Smooth muscle cell of the brain vasculature (primary cell): Measurements from ENCODE around the gene SHC3.

Experiments used
- DNase-seq: peaks from one replicate; pipeline ENCODE4 v3.0.0-alpha.2; 2012; ENCODE audit warnings: low read depth, low spot score

Gene SHC3

DNA sequence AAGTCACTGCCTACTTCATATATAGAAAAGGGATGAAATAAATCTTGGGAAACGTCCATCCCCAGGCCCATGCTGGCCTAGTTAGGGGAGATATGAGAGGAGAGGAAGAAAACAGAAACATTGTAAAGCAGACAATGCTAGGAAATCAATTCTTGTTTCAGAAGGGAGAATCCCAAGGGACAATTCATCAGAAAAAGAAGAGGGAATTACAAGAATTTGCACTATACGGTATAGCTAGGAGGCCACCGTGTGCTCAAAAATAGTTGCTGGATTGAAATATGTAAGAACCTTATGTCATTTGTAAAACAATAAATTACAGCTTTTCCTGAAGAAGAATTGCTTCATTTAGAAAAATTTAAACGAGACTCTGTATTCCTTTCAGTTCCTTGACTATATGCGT is 8.3 kb upstream of the SHC3 start:
- no peak for DNase-seq

GRCh38 chr9:89185980-89186379 is 7.4 kb upstream of the SHC3 start:
- DNase-seq, result no peak

DNA sequence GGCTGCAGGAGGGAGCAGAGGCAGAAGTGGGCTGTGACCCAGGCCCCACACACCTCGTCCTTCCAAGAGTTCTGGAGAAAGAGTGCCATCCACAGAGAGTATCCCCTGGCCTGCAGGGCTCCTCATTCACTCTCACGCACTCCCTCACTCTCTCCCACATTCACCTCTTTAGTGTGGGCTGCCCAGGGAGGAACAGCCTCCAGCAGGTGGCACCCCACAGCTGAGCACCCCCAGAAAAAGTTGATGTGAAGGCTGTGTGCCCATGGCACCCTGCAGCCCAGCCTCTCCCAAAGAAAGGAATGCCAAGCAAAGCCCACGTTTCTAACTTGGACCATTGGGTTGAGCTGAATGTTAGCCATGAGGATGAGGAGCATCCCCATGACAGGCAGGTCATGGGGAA is 4.5 kb upstream of the SHC3 start:
- no peak for DNase-seq

GRCh38 chr9:89182369-89182768 is 3.8 kb upstream of the SHC3 start:
- DNase-seq, result no peak

DNA sequence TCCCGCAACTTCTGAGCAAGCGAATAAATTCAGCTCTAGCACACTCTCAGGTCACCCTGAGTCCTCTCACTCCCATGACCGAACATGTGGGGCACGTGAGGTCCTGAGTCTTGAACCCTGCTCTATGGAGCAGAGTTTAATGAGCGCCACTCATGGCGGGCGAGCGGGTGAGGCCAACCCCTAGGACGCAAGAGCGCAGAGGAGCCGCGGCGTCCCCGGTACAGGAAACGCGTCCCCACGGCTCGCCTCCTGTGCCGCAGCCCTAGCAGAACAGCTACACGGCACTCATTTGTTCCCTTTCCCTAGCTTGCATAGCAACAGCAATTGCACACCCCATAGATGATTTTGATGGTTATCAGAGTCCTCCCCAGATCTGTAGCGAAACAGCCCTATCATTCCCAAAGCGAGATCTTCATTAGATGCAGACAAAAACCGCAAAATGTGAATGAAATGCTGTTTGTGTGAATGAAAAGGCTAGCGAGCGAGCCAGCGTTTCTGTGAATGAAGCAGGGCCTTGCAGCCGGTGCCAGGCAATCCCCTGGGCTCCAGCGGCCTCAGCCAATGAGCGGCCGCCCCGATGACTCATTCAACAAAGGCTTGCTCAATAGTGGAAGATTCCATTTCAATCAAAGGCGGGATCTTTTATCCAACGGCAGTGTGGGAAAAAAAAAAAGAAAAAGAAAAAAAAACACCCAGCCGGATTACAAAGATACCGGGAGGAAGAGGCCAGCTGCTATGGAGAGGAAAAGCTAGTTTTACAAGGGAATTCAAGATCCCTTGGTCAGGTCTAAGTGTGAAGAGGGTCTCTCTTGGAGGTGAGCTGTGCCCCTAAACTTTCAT is 1.5 kb upstream of the SHC3 start:
- peak; percentile 88 for DNase-seq

- no peak for DNase-seq
These were observed 899 bp upstream of the SHC3 start for GRCh38 chr9:89179540-89179894.

DNA sequence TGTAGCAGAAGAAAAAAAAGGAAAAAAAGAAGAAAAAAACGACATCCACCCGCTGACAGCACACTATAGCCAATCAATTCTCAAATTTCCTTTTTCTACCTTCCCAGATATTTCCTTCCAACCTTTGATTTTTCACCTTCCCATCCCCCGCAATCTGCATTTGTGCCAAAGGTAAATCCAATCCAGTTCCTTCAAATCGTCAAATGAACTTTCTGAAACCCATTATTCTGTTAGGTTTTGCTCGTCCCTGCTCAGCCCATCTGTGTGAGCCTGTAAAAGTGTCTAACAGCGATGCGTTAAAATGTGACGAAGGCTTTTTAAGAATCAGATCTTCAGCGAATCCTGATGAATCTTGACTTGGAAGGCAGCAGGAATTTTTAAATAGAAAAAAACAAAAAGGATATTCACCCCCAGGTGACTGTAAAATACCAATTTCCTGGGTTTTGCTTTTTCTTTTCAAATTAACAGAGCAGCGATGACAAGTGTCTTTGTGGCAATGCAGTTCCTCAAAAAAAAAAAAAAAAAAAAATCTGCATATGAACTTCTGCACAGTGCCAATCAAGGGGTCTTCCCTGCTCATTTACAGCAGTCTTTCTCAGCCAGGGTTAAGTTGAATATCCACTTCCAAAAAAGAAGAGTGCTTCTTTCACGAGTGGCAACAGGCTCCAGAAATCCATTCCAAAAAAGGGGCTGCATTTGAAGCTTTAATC is 367 bp upstream of the SHC3 start:
- no peak for DNase-seq

- no peak for DNase-seq
These were observed 1.3 kb downstream of the SHC3 start for GRCh38 chr9:89177012-89177943.

DNA sequence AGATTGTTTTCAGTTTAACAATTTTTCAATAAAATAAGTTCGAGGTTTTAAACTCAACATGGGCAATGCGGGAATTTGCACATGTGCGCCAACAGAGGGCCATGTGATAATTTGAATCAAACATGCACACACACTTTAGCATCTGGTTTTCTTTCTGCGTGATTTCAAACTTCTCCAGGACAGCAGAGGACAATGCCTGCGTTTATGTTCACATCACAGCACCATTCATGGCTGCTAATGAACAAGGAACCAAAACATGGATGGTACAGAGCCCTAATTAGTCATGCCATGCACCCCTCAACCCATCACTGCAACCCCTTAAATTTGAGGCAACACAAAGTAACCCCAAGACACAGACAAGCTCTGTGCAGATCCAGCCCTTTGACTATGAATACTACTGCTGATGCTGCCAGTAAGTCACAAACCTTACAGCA is 2.8 kb downstream of the SHC3 start:
- DNase-seq, result no peak

GRCh38 chr9:89174291-89174690 is 4.3 kb downstream of the SHC3 start:
- DNase-seq, result no peak

DNA sequence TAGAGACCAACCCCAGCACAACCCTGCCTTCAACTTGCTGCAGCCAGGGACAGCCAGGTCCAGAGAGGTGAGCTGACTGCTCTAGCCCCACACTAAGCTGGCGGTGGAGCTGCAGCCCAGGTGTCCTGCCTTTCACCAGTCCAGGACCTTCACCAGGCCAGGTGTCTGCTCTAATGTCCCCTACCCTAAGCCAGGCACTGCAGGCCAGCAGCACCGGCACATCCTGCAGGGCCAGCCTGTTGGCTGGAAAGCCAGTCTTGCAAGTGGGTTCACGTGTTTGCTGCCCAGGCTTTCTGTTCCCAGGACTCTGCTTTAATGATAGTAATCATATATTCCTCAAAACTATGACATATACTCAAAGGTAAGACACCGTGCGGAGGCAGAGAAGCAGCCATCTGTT is 5.5 kb downstream of the SHC3 start:
- DNase-seq, result no peak

GRCh38 chr9:89172398-89172797 is 6.2 kb downstream of the SHC3 start:
- no peak for DNase-seq

GRCh38 chr9:89171693-89172092 is 6.9 kb downstream of the SHC3 start:
- no peak for DNase-seq

DNA sequence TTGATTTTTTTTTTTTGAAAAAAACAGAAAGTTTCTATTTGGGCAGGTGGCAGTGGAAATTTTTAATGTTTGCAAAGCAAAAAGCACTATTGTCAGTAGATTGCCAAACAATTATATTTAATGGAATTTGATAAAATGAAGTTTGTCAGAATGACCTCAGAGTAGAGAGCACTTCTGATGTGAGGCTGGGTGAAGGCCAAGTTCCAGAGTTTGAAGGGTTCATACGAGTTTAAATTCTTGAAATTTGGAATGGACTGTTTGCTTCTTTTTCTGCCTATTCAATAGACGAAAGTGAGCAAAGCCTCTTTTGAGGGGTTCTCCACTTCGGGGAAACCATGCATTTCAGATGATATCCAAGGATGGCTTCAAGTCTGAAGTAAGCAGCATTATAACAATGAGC is 7.4 kb downstream of the SHC3 start:
- DNase-seq, result no peak

DNA sequence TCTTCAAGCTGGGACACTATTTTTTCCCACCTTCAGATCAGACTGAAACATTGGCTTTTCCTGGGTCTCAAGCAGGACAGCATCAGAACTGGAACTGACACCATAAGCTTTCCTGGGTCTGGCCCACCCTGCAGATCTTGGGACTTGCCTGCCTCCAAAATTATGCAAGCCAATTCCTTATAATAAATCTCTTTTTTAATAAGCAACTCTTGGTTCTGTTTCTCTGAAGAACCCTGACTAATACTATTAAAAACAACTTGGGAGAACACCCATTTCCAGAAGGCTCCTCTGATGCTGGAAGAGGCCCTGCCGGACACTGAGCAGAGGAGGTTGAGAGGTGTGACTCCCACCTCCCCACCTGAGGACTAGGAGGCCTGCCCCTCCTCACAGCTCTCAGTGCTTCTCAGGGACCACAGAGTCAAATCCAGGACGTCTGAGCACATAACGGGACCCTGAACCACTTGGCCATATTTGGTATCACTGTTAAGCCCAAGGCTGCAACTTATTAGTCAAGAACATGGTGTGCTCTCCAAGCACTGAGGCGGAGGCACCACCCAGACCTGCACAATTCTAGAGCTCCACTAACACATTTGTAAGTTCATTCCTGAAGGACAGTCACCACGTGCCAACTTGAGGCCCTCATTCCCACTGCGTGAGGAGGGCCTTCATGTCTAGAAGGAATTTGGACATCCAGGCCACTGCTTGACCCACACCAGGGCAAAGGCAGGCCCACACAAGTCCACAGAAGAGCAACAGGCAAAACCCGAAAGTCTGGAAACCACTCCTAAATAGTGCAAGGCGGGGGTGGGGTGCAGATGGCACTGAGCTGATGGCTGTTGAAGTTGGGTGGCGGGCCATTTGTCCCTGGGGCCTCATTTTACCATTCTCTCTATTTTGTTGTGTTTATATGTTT is 9.5 kb downstream of the SHC3 start:
- DNase-seq, result no peak

- DNase-seq, result no peak
These were observed 10.8 kb downstream of the SHC3 start for GRCh38 chr9:89167788-89168187.

GRCh38 chr9:89166852-89167251 is 11.8 kb downstream of the SHC3 start:
- no peak for DNase-seq

DNA sequence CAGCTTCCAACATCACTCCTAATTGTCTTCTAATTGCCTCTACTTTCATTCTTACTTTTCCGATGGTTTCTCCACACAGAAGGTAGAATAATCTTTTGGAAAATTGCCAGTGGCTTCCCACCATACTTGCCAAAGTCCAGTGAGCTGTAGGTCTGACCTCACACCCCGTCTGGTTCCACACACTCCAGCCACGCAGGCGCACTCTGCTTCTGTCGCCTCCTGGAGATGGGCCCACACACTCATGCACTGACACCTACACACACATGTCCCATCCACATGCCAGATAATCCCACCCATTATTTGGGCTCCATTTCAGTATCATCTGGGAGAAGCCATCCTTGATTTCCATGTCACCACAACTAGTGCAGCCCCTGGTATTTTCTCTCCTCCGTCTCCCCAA is 12.7 kb downstream of the SHC3 start:
- no peak for DNase-seq

GRCh38 chr9:89165341-89165740 is 13.3 kb downstream of the SHC3 start:
- DNase-seq, result no peak

- no peak for DNase-seq
These were observed 17.4 kb downstream of the SHC3 start for GRCh38 chr9:89161221-89161620.

GRCh38 chr9:89160806-89161205 is 17.8 kb downstream of the SHC3 start:
- DNase-seq, result no peak
